Mesothelial cell of epicardium (in vitro differentiated cells): ENCODE results near the gene KCNA10. TPM values are rescaled to one million over a fixed set of nuclear protein-coding genes. Genes with fewer than 3 reads are reported as not detected.
A peak's percentile ranks its signal among the peaks of the same experiment; 100 is the strongest.

ENCODE experiments used
- DNase-seq, 2 experiments: peaks; one replicate each; pipeline ENCODE4 v3.0.0; 2021; ENCODE audit warnings: low spot score in 2 of 2; ENCODE audit not compliant: unreplicated experiment in 2 of 2
- H3K27ac Mint-ChIP-seq: 2 replicates; pipeline ENCODE4 v1.8.0; 2021; ENCODE audit warnings: mixed read lengths
- H3K27me3 Mint-ChIP-seq: 2 replicates; pipeline ENCODE4 v1.8.0; 2021; ENCODE audit warnings: low read depth, mixed read lengths
- H3K36me3 Mint-ChIP-seq: 2 replicates; pipeline ENCODE4 v1.8.0; 2021; ENCODE audit warnings: mixed read lengths
- H3K4me1 Mint-ChIP-seq: 2 replicates; pipeline ENCODE4 v1.8.0; 2021; ENCODE audit warnings: mixed read lengths
- H3K4me3 Mint-ChIP-seq: 2 replicates; pipeline ENCODE4 v1.8.0; 2021; ENCODE audit warnings: mild to moderate bottlenecking, moderate library complexity, mixed read lengths
- H3K9me3 Mint-ChIP-seq: 2 replicates; pipeline ENCODE4 v1.8.0; 2021; ENCODE audit warnings: mixed read lengths
- total RNA-seq: library from RNA; stranded (reverse); gene quantifications from 3 replicates; pipeline ENCODE4 v1.2.1, GENCODE V29; 2021
- TF ChIP-seq, protein P1 (sequence below): fragments of 200-600 bp; sonication (generic); IDR thresholded peaks from one replicate; pipeline ENCODE4 v1.5.0; 2021; ENCODE audit warnings: antibody characterized with exemption; ENCODE audit not compliant: unreplicated experiment

The KCNA10 gene
- not detected in 3 replicates for total RNA-seq

- Mint-ChIP-seq H3K4me1 (peaks cover 9% of the 10 kb centered on the region), H3K27me3 (peaks cover 48% of the 10 kb centered on the region), H3K9me3 (peaks cover 8% of the 10 kb centered on the region), H3K27ac (no peak within 1 kb of the TSS), H3K4me3 (no peak within 1 kb of the TSS), H3K36me3 (no peaks in the 10 kb centered on the region)
- no peak for DNase-seq
- TF ChIP-seq, protein P1, sequence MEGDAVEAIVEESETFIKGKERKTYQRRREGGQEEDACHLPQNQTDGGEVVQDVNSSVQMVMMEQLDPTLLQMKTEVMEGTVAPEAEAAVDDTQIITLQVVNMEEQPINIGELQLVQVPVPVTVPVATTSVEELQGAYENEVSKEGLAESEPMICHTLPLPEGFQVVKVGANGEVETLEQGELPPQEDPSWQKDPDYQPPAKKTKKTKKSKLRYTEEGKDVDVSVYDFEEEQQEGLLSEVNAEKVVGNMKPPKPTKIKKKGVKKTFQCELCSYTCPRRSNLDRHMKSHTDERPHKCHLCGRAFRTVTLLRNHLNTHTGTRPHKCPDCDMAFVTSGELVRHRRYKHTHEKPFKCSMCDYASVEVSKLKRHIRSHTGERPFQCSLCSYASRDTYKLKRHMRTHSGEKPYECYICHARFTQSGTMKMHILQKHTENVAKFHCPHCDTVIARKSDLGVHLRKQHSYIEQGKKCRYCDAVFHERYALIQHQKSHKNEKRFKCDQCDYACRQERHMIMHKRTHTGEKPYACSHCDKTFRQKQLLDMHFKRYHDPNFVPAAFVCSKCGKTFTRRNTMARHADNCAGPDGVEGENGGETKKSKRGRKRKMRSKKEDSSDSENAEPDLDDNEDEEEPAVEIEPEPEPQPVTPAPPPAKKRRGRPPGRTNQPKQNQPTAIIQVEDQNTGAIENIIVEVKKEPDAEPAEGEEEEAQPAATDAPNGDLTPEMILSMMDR, result no peak
These were observed at the start of gene KCNA10 for GRCh38 chr1:110519125-110519810. TSS of gene KCNA10 (minus strand) at chr1:110519175. CDS start at chr1:110518787, 388 bp downstream.

GRCh38 chr1:110566836-110567235 is 47.9 kb upstream of the KCNA10 start:
- no peaks in the 10 kb centered on the region for H3K9me3 Mint-ChIP-seq
- no peak for DNase-seq
- peaks cover 92% of the 10 kb centered on the region for H3K27me3 Mint-ChIP-seq
- no peaks in the 10 kb centered on the region for H3K36me3 Mint-ChIP-seq
- TF ChIP-seq, protein P1, result no peak
- H3K27ac Mint-ChIP-seq, result no peak overlapping the region
- H3K4me1 Mint-ChIP-seq, result no peaks in the 10 kb centered on the region
- no peak overlapping the region for H3K4me3 Mint-ChIP-seq

- H3K4me3 Mint-ChIP-seq, result no peak overlapping the region
- no peaks in the 10 kb centered on the region for H3K36me3 Mint-ChIP-seq
- no peaks in the 10 kb centered on the region for H3K9me3 Mint-ChIP-seq
- TF ChIP-seq, protein P1, result no peak
- no peak for DNase-seq
- peaks cover 93% of the 10 kb centered on the region for H3K27me3 Mint-ChIP-seq
- H3K27ac Mint-ChIP-seq, result no peak overlapping the region
- no peaks in the 10 kb centered on the region for H3K4me1 Mint-ChIP-seq
These were observed 46.6 kb upstream of the KCNA10 start for GRCh38 chr1:110565565-110565964.

DNA sequence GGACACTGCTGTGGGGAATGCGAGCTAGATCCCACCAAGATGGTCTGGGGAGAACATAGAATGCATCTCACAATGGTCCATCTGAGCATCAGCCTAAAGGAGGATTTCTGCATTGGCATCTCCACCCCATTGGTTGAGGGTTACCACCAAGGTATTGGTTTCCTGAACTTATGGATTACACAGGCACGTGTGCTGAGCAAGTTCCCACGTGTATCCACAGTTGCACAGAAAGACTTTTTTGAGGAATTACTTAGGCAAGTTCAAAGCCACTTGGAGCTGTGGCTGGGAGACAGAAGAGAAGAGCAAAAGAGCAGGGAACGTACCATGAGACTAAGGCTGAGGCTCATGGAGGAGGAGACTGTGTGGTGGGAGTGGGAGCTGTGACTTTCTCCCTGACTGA is 44.1 kb upstream of the KCNA10 start:
- Mint-ChIP-seq H3K27ac (no peak overlapping the region), H3K4me3 (no peak overlapping the region), H3K27me3 (peaks cover 97% of the 10 kb centered on the region)

DNA sequence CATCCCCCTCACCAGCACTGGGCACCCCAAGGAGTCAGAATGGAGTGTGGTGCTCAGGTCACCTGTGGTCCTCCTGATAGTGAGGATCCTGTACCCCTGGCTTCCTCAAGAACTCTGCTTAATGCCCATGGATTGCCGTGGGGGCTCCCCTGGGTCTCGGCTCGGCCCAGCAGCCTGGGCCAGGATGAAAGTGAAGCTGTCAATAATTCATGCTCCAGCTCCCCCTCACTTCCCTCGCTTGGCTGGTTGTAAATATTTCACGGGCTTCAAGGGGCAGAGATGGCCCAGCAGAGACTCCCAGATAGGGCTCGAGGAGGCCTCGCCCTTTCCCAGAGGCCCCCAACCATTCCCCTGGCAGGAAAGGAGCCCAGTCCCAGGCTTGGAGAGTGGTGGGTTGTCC is 42.6 kb upstream of the KCNA10 start:
- H3K27me3 Mint-ChIP-seq, result peaks cover 97% of the 10 kb centered on the region
- H3K27ac Mint-ChIP-seq, result no peak overlapping the region
- no peaks in the 10 kb centered on the region for H3K4me1 Mint-ChIP-seq
- H3K4me3 Mint-ChIP-seq, result no peak overlapping the region
- H3K36me3 Mint-ChIP-seq, result no peaks in the 10 kb centered on the region
- no peaks in the 10 kb centered on the region for H3K9me3 Mint-ChIP-seq
- TF ChIP-seq, protein P1, result no peak
- DNase-seq, result peak in 1 of 2 experiments; percentile 14

More for the DNA sequence above, 44.1 kb upstream of the KCNA10 start:
- no peak for DNase-seq
- no peaks in the 10 kb centered on the region for H3K4me1 Mint-ChIP-seq
- no peaks in the 10 kb centered on the region for H3K36me3 Mint-ChIP-seq
- TF ChIP-seq, protein P1, result no peak
- H3K9me3 Mint-ChIP-seq, result no peaks in the 10 kb centered on the region

- Mint-ChIP-seq H3K36me3 (no peaks in the 10 kb centered on the region), H3K9me3 (no peaks in the 10 kb centered on the region), H3K27ac (no peak overlapping the region), H3K4me1 (no peaks in the 10 kb centered on the region), H3K4me3 (no peak overlapping the region), H3K27me3 (peaks cover 96% of the 10 kb centered on the region)
- TF ChIP-seq, protein P1, result no peak
- DNase-seq, result peak in 1 of 2 experiments; percentile 25
These were observed 40.2 kb upstream of the KCNA10 start for GRCh38 chr1:110559157-110559556.
